ENCODE data around the gene FRAS1.
"Not testable (repeated sequence)": the region's sequence is repeated elsewhere in the genome, so short reads cannot be mapped to it uniquely, and the experiment has no call there.

FRAS1 gene

GRCh38 chr4:78057600-78058550 lies 752 bp downstream of the FRAS1 start:
- no peak for DNase-seq (ENCODE audit: low read depth)

DNA sequence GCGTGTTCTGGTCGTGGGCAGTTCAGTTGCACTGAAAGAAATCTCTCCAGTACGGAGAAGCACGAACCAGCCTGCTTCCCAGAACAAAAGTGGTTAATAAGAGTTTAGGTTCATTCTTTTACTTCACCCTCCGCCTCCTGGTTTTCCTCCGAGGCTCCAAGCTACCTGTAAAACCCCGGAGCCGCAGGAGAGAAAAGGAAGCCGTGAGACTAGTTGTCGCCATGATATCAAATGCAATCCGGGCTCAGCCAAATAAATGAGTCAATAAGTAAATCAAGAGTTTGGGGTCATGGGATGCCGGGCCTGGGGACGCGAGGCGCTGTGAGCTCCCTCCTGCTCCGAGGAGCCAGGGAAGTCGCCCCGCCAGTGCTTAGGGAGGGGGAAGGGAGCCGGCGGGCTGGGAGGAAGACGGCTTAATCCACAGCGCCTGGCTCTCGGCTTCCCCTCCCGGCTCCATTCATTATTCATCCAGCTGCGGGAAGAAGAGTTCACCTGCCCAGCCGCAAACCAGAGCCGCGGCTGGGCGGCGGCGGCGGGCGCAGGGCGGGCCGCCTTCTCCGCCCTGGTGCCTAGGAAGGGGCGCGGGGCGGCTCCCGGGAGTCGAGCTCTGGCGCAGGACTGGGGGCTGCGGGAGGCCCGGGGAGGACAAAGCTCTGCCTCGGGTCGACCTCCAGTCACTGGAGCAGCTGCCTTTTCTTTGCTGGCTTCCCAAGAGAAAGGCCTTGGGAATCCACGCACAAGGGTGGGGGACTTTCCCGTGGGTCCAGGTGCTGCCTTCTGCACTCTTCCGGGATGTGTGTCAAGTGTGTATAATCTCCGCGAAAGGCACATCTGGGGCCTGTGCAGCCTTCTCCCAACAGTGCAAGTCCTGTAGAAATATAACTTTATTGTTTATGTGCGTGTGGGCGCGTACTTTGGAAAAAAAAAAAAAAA lies 1.7 kb downstream of the FRAS1 start:
- DNase-seq (ENCODE audit: low read depth): no peak

DNA sequence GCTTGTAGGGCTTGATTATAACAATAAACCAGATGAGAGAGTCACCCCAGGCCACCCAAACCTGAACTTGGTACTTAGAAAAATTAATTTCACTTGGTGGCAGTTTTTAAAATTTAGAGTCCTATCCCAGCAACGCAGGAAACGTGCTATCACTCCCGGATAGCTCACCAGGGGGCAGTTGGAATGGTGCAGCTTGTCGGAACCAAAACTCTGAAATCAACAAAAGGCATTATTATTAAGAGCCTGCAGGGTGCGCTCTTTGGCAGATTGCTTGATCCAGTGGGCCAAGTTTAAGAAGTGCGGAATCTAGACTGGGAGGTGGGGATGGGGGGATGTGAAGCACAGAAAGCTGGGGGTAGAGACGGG lies 2.4 kb downstream of the FRAS1 start:
- no peak for DNase-seq (ENCODE audit: low read depth)

- DNase-seq (ENCODE audit: low read depth): no peak
Observed at GRCh38 chr4:78059938-78060337, 2.8 kb downstream of the FRAS1 start.

GRCh38 chr4:78061939-78062570 lies 4.9 kb downstream of the FRAS1 start:
- no peak for DNase-seq (ENCODE audit: low read depth)

- no peak for DNase-seq (ENCODE audit: low read depth)
Observed at GRCh38 chr4:78065508-78066192, 8.5 kb downstream of the FRAS1 start.

DNA sequence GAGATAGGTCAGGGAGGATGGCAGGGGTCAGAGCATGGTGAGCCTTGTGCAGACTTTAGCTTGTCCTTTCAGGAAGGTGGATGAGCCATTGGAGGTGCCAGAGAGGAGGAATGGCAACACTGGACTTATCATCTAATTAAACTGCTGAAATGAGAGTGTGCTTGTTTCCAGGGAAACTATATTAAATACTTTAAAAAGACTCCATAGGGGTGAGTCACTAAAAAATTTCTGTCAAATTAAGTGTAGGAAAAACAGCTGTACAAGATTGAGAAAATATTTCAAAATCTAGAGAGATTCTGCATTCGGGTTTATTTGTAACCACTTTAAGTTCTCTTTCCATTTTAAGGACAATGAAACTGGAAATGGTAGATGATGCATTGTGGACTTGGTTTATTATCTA lies 11.4 kb downstream of the FRAS1 start:
- DNase-seq (ENCODE audit: low read depth): no peak

DNA sequence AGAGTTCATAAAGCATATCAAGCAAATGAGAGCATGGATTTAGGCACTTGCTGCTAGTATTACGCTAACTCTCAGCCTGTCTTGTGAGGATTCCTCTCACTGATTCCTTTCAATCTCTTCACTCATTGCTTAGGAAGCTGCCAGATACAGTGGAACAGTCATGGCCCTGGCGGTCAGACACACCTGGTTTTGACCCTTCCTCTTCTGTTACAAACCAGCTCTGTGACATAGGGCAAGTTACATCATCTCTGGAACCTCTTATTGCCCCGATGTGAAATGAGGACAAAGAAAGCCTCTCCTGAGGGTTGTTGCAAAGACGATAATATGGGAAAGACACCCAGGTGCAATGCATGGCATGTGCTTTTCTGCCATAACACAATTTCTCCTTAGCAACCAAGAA lies 12.2 kb downstream of the FRAS1 start:
- no peak for DNase-seq (ENCODE audit: low read depth)

DNA sequence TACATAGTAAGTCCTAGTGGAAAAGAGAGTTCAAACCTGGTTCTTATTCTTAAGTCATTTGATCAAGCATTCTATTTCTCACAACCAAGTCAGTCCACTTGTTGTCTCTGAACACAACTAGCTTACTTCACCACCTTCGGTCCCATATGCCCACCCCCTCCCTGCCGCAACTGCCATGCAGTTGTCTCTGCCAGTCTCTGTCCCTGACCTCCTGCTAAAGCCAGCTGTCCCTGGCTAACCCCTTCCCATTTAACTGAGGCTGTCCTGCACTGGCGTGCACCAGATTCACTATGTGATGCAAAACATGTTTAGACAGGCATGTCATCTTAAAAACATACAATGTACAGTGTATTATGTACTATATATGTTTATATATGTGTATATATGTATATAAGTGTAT lies 12.7 kb downstream of the FRAS1 start:
- DNase-seq (ENCODE audit: low read depth): no peak

GRCh38 chr4:78070731-78071282 lies 13.7 kb downstream of the FRAS1 start:
- no peak for DNase-seq (ENCODE audit: low read depth)

- DNase-seq (ENCODE audit: low read depth): no peak
Observed at GRCh38 chr4:78074759-78075158, 17.6 kb downstream of the FRAS1 start.

GRCh38 chr4:78075986-78076385 lies 18.9 kb downstream of the FRAS1 start:
- no peak for DNase-seq (ENCODE audit: low read depth)

DNA sequence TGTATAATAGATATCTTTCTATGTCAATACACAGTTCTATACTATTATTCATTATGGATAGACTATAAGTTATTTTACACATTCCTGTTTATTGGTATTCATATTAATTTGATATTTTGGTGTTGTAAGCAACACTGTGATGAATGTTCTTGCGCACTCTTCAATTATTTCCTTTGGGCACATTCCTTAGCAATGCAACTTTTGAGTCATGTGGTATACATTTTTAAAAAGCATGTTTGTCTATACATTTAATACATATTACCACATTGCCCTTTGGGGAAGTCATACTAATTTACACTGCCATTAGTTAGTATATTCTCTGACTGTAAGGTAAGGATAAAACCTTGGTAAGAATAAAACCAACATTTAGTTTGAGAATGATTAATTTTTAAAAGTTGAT lies 21.0 kb downstream of the FRAS1 start:
- no peak for DNase-seq (ENCODE audit: low read depth)

DNA sequence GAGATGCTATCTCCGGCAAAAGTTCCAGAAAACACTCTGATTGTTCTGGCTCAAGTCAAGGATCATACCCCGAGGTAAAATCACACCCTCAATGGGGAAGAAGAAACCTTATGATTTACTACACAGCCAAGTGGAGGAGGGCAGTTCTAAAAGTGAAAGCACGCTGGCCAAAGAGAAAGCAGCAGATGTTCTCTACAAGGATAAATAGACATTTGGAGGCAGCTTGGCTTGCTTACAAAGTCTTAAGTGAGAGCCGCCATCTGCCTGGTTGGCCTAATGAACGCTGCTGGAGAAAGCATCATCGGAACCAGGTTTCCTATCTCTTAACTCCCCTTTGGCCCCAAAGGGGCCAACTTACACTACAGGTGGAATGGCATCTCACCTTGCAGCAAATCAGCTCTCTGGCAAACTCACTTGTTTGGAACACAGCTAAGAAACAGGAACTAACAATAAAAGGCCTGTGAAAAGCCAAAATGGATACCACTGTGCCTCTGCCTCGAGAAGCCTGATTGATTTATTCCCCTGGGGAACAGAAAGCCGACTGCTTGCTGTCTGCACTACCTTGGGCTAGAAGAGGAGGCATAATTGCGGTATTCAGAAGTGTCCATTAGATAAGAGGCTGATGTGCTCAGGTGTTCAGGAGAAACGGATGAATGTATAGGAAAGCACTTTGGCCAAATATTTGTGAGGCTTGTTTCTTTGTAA lies 22.8 kb downstream of the FRAS1 start:
- DNase-seq (ENCODE audit: low read depth): no peak

DNA sequence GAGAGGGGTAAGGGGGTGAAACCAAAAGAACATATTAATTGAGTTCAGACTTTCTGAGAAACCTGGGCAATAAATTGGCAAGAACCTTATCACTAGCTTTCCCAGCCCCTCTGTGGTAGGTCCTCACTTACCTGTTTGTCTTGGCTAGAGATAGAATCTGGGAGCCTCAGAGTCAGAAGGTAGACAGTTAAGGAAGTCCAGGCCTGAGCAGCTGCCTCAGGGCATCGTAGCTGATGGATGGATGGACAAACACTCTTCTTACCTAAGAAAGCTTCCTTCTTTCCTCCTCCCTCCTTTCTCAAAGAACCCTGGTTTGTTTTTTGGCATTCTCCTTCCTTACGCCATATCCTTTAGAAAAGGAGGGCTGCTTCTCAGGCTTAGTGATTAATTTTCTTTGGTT lies 24.4 kb downstream of the FRAS1 start:
- DNase-seq (ENCODE audit: low read depth): no peak

GRCh38 chr4:78083035-78083434 lies 25.9 kb downstream of the FRAS1 start:
- no peak for DNase-seq (ENCODE audit: low read depth)

DNA sequence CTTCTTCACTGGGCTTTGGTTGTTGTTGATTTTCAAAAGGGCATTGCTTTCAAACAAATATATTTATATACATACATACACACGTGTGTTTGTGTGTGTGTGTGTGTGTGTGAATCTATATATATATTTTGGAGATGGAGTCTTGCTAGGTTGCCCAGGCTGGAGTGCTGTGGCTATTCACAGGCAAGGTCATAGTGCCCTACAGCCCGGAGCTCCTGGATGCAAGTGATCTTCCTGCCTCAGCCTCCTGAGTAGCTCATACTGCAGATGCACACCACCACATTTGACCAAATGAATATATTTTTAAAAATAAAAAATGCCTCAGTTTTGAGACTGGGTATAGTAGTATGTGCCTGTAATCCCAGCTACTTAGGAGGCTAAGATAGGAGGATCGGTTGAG lies 34.4 kb downstream of the FRAS1 start:
- DNase-seq (ENCODE audit: low read depth): no peak

DNA sequence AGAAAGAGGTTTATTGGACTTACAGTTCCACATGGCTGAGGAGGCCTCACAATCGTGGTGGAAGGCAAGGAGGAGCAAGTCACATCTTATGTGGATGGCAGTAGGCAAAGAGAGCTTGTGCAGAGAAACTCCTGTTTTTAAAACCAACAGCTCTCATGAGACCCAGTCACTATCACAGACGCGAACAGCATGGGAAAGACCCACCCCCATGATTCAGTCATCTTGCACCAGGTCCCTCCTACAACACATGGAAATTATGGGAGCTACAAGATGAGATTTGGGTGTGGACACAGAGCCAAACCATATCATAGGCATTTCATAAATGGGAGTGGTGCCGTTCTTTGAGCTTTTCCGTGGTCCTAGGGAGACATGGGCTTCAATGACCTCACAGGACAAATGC lies 35.2 kb downstream of the FRAS1 start:
- DNase-seq (ENCODE audit: low read depth): not testable (repeated sequence)

DNA sequence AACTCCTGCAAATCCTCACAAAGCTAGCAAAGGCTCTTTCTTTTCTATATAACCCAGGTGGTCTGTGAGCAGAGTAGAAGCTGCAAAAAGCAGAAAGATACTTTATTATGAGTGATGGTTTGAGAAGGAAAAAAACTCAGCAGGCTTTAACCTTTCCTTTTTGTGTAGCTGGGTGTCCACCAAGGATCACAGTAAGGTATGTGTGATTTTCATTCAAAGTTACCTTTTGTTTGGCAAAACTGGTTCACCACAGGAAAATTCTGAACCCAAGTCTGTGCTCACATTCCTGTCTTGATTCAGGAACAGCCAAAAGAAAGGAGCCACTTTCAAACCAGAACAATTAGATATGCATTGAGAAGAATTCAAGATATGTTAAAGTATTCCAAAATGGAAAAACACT lies 35.7 kb downstream of the FRAS1 start:
- DNase-seq (ENCODE audit: low read depth): no peak

GRCh38 chr4:78095081-78095480 lies 38.0 kb downstream of the FRAS1 start:
- DNase-seq (ENCODE audit: low read depth): no peak

DNA sequence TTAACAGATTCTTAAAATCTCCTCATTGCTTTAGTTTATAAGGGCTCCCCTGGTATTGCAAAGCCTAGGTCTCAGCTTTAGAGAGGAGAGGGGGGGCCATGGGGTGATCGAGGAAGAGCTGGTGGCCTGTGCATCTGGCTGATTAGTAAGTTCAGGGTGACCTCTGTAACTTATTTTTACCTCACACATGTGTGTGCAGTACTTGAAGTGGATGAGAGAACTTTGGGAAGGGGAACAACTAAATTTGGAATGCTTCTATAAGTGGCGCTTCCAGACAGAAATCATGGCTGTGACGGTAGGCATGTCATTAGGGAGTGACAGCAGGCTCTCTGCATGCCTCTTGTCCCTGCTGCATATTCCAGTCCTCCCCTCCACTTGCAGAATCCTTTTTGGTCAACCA lies 41.9 kb downstream of the FRAS1 start:
- DNase-seq (ENCODE audit: low read depth): no peak

Measured in activated T-cell treated with anti-CD3 and anti-CD28 coated beads for 24 hours (primary cell).